NCI-H2227 treated with DMSO at 0.1 percent for 48 hours (cell line): Measurements from ENCODE around the gene ACAT1.
"Not testable (repeated sequence)": the region's sequence is repeated elsewhere in the genome, so short reads cannot be mapped to it uniquely, and the experiment has no call there.

ENCODE experiments used
- DNase-seq: peaks from one replicate; lab custom pipeline; 2025; lab: John Stamatoyannopoulos, UW

Gene ACAT1

DNA sequence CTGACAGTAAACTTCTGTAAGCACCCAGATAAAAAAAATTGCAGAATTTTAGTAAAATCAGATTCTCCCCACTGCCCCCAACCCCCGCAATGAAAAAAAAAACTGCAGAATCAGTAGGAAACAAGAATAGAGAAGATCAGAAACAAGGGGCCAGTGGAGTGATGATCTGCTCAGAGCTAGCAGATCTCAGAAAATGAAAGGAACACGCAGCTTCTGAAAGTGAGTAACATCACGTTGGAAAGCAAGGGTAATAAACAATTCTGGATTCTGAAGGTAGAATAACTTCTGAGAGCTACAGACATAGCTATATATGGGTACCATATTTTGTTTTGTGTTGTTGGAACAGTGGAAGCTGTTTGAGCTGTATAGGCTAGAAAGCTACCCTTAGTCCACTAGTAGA lies 23.2 kb downstream of the ACAT1 start:
- no peak for DNase-seq

DNA sequence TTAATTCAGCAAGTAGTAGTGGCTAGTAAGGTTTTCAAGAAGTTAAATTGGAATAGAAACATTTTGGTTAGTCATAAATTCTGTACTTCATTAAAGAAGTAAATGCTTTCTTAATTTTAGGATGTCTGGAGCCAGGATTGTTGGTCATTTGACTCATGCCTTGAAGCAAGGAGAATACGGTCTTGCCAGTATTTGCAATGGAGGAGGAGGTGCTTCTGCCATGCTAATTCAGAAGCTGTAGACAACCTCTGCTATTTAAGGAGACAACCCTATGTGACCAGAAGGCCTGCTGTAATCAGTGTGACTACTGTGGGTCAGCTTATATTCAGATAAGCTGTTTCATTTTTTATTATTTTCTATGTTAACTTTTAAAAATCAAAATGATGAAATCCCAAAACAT lies 25.8 kb downstream of the ACAT1 start:
- no peak for DNase-seq

DNA sequence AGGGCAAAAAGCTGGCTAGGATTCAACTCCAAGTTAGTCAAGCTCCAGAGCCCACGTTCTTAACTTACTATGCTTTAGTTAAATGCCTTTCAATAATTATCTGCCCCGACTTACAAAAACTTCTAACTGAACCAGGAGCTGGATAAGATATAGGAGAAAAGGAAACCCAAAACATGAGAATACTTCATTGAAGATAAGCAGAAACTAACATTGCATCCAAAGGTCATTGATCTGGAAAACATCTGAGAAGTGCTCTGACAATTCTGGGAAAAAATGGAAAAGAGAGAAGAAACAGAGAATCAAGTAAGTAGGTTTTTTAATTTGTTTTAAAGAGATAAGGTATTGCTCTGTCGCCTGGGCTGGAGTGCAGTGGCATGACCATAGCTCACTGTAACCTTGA lies 27.2 kb downstream of the ACAT1 start:
- DNase-seq = no peak

- no peak for DNase-seq
Measured at GRCh38 chr11:108154591-108154990, 33.2 kb downstream of the ACAT1 start.

GRCh38 chr11:108160970-108161566 lies 39.7 kb downstream of the ACAT1 start:
- DNase-seq = no peak

DNA sequence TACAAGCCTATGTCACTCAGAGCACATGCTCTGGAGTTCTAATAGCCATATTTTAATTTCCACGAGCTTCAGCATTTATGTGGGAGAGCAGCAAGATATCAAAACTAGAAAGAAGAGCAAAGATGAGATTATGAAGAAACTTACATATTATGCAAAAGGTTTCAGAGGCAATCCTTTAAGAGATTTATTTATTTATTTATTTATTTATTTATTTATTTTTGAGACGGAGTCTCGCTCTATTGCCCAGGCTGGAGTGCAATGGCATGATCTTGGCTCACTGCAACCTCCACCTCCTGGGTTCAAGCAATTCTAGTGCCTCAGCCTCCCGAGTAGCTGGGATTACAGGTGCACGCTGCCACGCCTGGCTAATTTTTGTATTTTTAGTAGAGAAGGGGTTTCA lies 41.5 kb downstream of the ACAT1 start:
- DNase-seq = not testable (repeated sequence)

DNA sequence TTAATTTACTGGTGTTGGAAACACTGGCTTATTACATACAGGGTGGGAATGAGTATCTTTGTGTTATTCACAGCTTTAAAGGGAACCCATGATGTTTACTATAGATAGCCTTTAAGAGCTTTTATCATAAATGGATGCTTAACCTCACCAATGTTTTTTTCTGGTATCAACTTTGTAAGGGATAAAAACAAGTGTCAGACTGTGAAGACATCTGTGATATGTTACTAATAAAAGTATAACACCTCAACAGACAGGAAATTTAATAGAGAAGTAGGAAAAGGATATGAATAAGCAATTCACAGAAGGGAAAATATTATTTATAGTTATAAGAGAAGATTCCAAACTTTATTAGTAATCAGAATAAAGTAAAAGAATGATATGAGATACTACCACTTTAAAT lies 46.3 kb downstream of the ACAT1 start:
- DNase-seq = no peak

GRCh38 chr11:108170184-108170583 lies 48.8 kb downstream of the ACAT1 start:
- no peak for DNase-seq

GRCh38 chr11:108177570-108177969 lies 56.2 kb downstream of the ACAT1 start:
- no peak for DNase-seq

DNA sequence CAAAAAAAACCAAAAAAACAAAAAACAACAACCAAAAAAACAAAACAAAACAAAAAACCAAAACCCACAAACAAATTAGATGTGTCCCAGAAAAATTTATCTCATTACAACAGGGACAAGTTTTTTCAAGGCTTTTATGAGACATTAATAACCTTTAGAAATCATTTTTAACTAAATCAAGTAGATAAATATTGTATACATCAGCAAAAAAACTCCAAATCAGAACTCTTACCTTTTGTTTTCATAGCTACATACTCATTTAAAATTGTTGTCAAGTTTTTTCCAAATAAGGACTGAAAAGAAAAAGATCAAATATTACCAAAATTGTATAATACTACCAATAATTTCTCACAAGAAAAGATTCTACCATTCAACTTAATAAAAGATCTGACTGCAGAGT lies 72.4 kb downstream of the ACAT1 start:
- no peak for DNase-seq

DNA sequence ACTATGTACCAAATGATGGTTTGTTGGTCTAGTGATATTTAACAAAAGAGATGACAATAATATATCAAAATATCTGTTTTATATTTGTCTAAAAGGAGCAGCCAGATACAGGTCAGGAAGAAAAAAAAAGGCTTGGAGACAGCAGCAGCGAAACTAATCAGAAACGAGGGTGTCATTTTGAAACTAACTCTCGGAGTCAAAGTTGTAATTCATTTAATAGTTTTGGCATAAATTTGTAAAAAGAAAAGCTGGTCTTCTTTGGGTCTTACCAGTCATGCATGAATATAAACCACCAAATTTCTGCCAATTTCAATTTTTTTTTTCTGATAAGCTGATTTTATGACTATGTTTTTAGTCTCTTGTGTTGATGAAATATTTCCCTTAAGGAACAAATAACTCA lies 75.5 kb downstream of the ACAT1 start:
- no peak for DNase-seq
